Right lobe of liver (tissue), 6 donors: Measurements from ENCODE around the gene IL27RA. TPM values are rescaled to one million over a fixed set of nuclear protein-coding genes. Genes with fewer than 3 reads are reported as not detected.

Experiments used
- ATAC-seq, 4 donors: fragments of 200-7000 bp; cut with Tn5 transposase; one replicate each; pipeline ENCODE4 v1.9.1; 2020; ENCODE audit warnings: mild to moderate bottlenecking in 4 of 4, moderate library complexity in 4 of 4
- DNase-seq, 3 donors: peaks; one replicate each; pipeline ENCODE4 v3.0.0-alpha.2; 2020
- H3K27ac ChIP-seq, 3 donors: fragments of 200-600 bp; one replicate each; pipeline ENCODE4 v1.8.0; 2022
- H3K27me3 ChIP-seq, 2 donors: fragments of 200-600 bp; one replicate each; pipeline ENCODE4 v1.8.0; 2022
- H3K36me3 ChIP-seq, 4 donors: fragments of 200-600 bp; sonication (generic) in 1 of 4; one replicate each; pipeline versions ENCODE4 v1.5.1 to v1.8.0; 2017 to 2022; ENCODE audit warnings: control low read depth in 1 of 4
- H3K4me1 ChIP-seq, 4 donors: fragments of 200-600 bp; sonication (generic) in 1 of 4; one replicate each; pipeline versions ENCODE4 v1.5.1 to v1.8.0; 2017 to 2022; ENCODE audit warnings: control low read depth in 1 of 4
- H3K4me3 ChIP-seq, 3 donors: fragments of 200-600 bp; one replicate each; pipeline ENCODE4 v1.8.0; 2022
- H3K9me3 ChIP-seq, 4 donors: fragments of 200-600 bp; sonication (generic) in 1 of 4; one replicate each; pipeline versions ENCODE4 v1.5.1 to v1.8.0; 2017 to 2022; ENCODE audit warnings: control low read depth in 1 of 4
- CTCF ChIP-seq, 4 donors: fragments of 200-600 bp in 3 of 4; fragments of 450-650 bp in 1 of 4; IDR thresholded peaks; one replicate each; pipeline versions ENCODE4 v1.5.1 to v1.8.0; 2016 to 2022; ENCODE audit warnings: antibody characterized with exemption in 4 of 4, mild to moderate bottlenecking in 2 of 4
- POLR2A ChIP-seq: fragments of 450-650 bp; IDR thresholded peaks from one replicate; pipeline ENCODE4 v1.6.1; 2017; ENCODE audit warnings: antibody characterized with exemption, mild to moderate bottlenecking
- WGBS: methylation state at CpG from one replicate; pipeline ENCODE4 v1.1.6; 2018; ENCODE audit warnings: low coverage, low lambda C conversion rate; ENCODE audit not compliant: insufficient coverage; ENCODE audit errors: missing lambda C conversion rate; 5-methylcytosine and 5-hydroxymethylcytosine counted together
- intact Hi-C, 2 donors: fragments of 100-400 bp; cut with DNase I; formaldehyde crosslinking; loops; one replicate each; pipeline versions ENCODE4 v1.11.2 to v1.14.1; 2022
- total RNA-seq, 6 experiments: library from RNA; depleted of rRNA in 2 of 6; stranded (reverse); fragments of >200 nt in 2 of 6; fragmentation: NEBNext Ultra II Directional in 3 of 6; extraction: Animal tissue kit (Norgen Biotek cat#: 25700) in 3 of 6; gene quantifications; one replicate each; pipeline versions ENCODE4 v1.1.0 to v1.2.4, GENCODE V29; 2016 to 2023
- donor health status: DM: no; HTN: yes; CAD: no.
- donor health status: DM: no; HTN: no; CAD: no.
- donor health status: DM: no; HTN: no; CAD: no.
- donor health status: DM: no; HTN: yes; CAD: no.
- donor health status: DM: no; HTN: yes; CAD: no.

IL27RA gene
- total RNA-seq, 6 experiments from 2014 or later = 1.1 to 3.0 (median 1.5) TPM

- WGBS = under 1% methylated on average over 24 of the region's 58 CpGs
- intact Hi-C loops = no loop called here
- Histone ChIP-seq H3K36me3 (no peaks in the 10 kb centered on the region), H3K27me3 (no peaks in the 10 kb centered on the region), H3K9me3 (no peaks in the 10 kb centered on the region), H3K27ac (peak within 1 kb of the TSS; percentile 97 to 100 (median 99)), H3K4me3 (peak within 1 kb of the TSS; percentile 76 to 92 (median 88)), H3K4me1 (peaks cover 0 to 16% (median 0%) of the 10 kb centered on the region in 4 donors)
- peak; percentile 99 to 100 (median 100) for DNase-seq
- peak; percentile 77 to 88 (median 80) for ATAC-seq
- no peak for TF ChIP-seq CTCF (IDR thresholded peaks at IDR 0.05)
- TF ChIP-seq POLR2A = no peak
Measured at GRCh38 chr19:14006085-14006765, 25.3 kb upstream of the IL27RA start, which contains the start of gene RFX1. RFX1 (minus strand) TSS chr19:14006320; CDS start chr19:13993843, 12,477 bp downstream.

- H3K4me1 ChIP-seq = peaks cover 0 to 16% (median 0%) of the 10 kb centered on the region in 4 donors
- peak overlapping the region; percentile 57 to 76 (median 74) for H3K4me3 ChIP-seq
- no peaks in the 10 kb centered on the region for H3K9me3 ChIP-seq
- peak; percentile 39 to 50 (median 45) for ATAC-seq
- peak overlapping the region; percentile 97 to 100 (median 99) for H3K27ac ChIP-seq
- no peaks in the 10 kb centered on the region for H3K36me3 ChIP-seq
- DNase-seq = peak; percentile 87 to 90 (median 89)
- H3K27me3 ChIP-seq = no peaks in the 10 kb centered on the region
- intact Hi-C loops = no loop called here
- peak; percentile 76 for TF ChIP-seq POLR2A
- TF ChIP-seq CTCF (IDR thresholded peaks at IDR 0.05) = no peak
- 10% methylated on average over 17 of the region's 56 CpGs for WGBS
Measured at GRCh38 chr19:14006766-14007562, 24.6 kb upstream of the IL27RA start.

GRCh38 chr19:14012378-14012915 lies 19.1 kb upstream of the IL27RA start:
- no peak overlapping the region for H3K27ac ChIP-seq
- no peaks in the 10 kb centered on the region for H3K27me3 ChIP-seq
- intact Hi-C loops = no loop called here
- 65% methylated on average over 2 of the region's 2 CpGs for WGBS
- no peak for ATAC-seq
- H3K4me3 ChIP-seq = no peak overlapping the region
- no peaks in the 10 kb centered on the region for H3K9me3 ChIP-seq
- peaks cover 0 to 10% (median 0%) of the 10 kb centered on the region in 4 donors for H3K4me1 ChIP-seq
- H3K36me3 ChIP-seq = no peaks in the 10 kb centered on the region
- DNase-seq = no peak
- no peak for TF ChIP-seq CTCF (IDR thresholded peaks at IDR 0.05)
- TF ChIP-seq POLR2A = no peak

- Histone ChIP-seq H3K4me1 (peaks cover 0 to 10% (median 0%) of the 10 kb centered on the region in 4 donors), H3K27ac (peak overlapping the region in 2 of 3 donors; percentile 4 to 8), H3K27me3 (no peaks in the 10 kb centered on the region), H3K4me3 (no peak overlapping the region), H3K9me3 (no peaks in the 10 kb centered on the region), H3K36me3 (no peaks in the 10 kb centered on the region)
- TF ChIP-seq POLR2A (no peak), CTCF (IDR thresholded peaks at IDR 0.05) (no peak)
- intact Hi-C loops = no loop called here
- DNase-seq = no peak
- peak; percentile 48 to 77 (median 66) for ATAC-seq
- 47% methylated on average over 8 of the region's 8 CpGs for WGBS
Measured at GRCh38 chr19:14015524-14016035, 16.0 kb upstream of the IL27RA start.
